GM12801 (cell line): ENCODE data around the gene RNF7.

Experiments
- TF ChIP-seq, protein P1 (sequence below): IDR thresholded peaks from one replicate; pipeline ENCODE4 v1.5.1; 2011; ENCODE audit warnings: control low read depth; ENCODE audit not compliant: insufficient read length; ENCODE audit errors: extremely low read depth

RNF7 gene

GRCh38 chr3:141725036-141725435 is 13.1 kb upstream of the RNF7 start:
- TF ChIP-seq, protein P1, sequence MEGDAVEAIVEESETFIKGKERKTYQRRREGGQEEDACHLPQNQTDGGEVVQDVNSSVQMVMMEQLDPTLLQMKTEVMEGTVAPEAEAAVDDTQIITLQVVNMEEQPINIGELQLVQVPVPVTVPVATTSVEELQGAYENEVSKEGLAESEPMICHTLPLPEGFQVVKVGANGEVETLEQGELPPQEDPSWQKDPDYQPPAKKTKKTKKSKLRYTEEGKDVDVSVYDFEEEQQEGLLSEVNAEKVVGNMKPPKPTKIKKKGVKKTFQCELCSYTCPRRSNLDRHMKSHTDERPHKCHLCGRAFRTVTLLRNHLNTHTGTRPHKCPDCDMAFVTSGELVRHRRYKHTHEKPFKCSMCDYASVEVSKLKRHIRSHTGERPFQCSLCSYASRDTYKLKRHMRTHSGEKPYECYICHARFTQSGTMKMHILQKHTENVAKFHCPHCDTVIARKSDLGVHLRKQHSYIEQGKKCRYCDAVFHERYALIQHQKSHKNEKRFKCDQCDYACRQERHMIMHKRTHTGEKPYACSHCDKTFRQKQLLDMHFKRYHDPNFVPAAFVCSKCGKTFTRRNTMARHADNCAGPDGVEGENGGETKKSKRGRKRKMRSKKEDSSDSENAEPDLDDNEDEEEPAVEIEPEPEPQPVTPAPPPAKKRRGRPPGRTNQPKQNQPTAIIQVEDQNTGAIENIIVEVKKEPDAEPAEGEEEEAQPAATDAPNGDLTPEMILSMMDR, result no peak

GRCh38 chr3:141726483-141726882 is 11.6 kb upstream of the RNF7 start:
- TF ChIP-seq, protein P1, result no peak

GRCh38 chr3:141728355-141728892 is 9.7 kb upstream of the RNF7 start:
- TF ChIP-seq, protein P1, result no peak

GRCh38 chr3:141729240-141729639 is 8.9 kb upstream of the RNF7 start:
- TF ChIP-seq, protein P1, result no peak

GRCh38 chr3:141735176-141735575 is 2.9 kb upstream of the RNF7 start:
- TF ChIP-seq, protein P1, result no peak

GRCh38 chr3:141735770-141736465 is 2.2 kb upstream of the RNF7 start:
- TF ChIP-seq, protein P1, result no peak

DNA sequence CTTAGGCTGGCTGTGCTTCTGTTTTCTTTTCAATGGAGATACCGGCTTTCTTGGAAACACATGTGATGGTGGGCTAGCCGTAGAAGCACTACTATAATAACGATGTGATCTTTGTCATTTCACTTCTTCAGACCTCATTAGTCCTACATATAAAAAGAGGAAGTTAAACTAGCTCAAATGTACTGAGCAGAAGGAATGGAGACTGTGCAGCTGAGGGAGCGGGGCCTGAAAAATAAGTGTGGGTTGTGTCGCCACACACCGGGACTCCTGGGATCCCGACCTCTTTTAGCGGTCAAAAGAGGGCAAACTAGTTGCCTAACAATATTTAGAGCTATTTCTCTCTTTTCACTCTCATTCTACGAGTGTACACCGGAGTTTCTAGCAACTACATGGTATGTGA is 1.0 kb upstream of the RNF7 start:
- TF ChIP-seq, protein P1, result no peak
